Astrocyte of the cerebellum (primary cell): ENCODE results near the gene MC2R.

Experiments used
- DNase-seq: peaks from one replicate; pipeline ENCODE4 v3.0.0-alpha.2; 2011; ENCODE audit warnings: low read depth
- H3K4me3 ChIP-seq: 2 replicates; pipeline ENCODE4 v1.5.1; 2011; ENCODE audit warnings: mild to moderate bottlenecking, low read depth, low read length, moderate library complexity
- CTCF ChIP-seq: IDR thresholded peaks from 2 replicates; pipeline ENCODE4 v1.5.1; 2012; ENCODE audit warnings: low read length, low read depth, moderate library complexity, mild to moderate bottlenecking; ENCODE audit errors: missing control alignments
- in situ Hi-C: cut with HindIII; loops from 2 replicates; pipeline ENCODE4 v1.10.0; 2017; ENCODE audit warnings: low sequenced_read_pairs

The MC2R gene

GRCh38 chr18:13895505-13896033 is 19.8 kb downstream of the MC2R start:
- DNase-seq, result no peak
- TF ChIP-seq CTCF, result no peak
- no peak overlapping the region for H3K4me3 ChIP-seq
- in situ Hi-C loops, result no loop called here

GRCh38 chr18:13894531-13894930 is 20.8 kb downstream of the MC2R start:
- DNase-seq, result no peak
- in situ Hi-C loops, result no loop called here
- no peak overlapping the region for H3K4me3 ChIP-seq
- TF ChIP-seq CTCF, result no peak

DNA sequence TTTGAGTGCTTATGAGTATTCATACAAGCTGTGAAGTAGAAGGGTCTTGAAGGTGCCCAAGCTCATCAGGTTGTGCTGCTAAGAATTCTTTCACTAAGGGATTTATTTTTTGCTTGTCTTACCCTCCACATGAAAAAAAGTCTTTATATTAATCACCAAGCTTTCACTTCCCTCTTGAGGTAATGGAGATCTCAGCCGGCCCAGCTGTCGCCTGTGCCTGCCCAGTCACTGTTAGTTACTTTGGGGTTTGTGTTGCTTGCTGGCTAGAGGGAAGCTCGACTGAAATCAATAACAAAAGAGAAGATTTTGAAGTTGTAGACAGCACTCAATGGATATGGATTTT is 21.9 kb downstream of the MC2R start:
- no peak for DNase-seq
- TF ChIP-seq CTCF, result no peak
- in situ Hi-C loops, result no loop called here
- H3K4me3 ChIP-seq, result no peak overlapping the region

GRCh38 chr18:13892098-13892497 is 23.2 kb downstream of the MC2R start:
- in situ Hi-C loops, result no loop called here
- H3K4me3 ChIP-seq, result no peak overlapping the region
- no peak for TF ChIP-seq CTCF
- no peak for DNase-seq

GRCh38 chr18:13890761-13891361 is 24.5 kb downstream of the MC2R start:
- no peak overlapping the region for H3K4me3 ChIP-seq
- TF ChIP-seq CTCF, result no peak
- in situ Hi-C loops, result no loop called here
- DNase-seq, result no peak

DNA sequence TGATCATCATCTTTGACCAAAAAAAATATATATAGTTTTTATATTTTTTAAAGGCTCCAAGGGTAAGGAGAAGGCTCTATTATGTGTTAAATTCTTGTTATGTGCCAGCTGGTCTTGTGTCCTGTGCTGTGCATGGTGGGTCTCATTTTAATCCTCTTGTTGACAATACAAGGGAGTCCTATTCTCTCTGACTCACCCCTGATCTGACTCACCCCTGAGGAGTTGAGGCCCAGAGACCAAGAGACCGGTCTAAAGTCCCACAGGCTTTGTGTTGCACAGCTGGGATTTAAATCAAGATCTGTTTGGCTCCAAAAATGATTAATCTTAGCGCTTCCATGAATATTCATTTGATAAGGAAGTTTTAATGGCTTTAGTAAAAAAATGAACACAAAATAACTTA is 25.7 kb downstream of the MC2R start:
- in situ Hi-C loops, result no loop called here
- no peak for DNase-seq
- no peak for TF ChIP-seq CTCF
- H3K4me3 ChIP-seq, result no peak overlapping the region
